ENCODE data around the gene SHTN1.

SHTN1 gene, protein sequence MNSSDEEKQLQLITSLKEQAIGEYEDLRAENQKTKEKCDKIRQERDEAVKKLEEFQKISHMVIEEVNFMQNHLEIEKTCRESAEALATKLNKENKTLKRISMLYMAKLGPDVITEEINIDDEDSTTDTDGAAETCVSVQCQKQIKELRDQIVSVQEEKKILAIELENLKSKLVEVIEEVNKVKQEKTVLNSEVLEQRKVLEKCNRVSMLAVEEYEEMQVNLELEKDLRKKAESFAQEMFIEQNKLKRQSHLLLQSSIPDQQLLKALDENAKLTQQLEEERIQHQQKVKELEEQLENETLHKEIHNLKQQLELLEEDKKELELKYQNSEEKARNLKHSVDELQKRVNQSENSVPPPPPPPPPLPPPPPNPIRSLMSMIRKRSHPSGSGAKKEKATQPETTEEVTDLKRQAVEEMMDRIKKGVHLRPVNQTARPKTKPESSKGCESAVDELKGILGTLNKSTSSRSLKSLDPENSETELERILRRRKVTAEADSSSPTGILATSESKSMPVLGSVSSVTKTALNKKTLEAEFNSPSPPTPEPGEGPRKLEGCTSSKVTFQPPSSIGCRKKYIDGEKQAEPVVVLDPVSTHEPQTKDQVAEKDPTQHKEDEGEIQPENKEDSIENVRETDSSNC

DNA sequence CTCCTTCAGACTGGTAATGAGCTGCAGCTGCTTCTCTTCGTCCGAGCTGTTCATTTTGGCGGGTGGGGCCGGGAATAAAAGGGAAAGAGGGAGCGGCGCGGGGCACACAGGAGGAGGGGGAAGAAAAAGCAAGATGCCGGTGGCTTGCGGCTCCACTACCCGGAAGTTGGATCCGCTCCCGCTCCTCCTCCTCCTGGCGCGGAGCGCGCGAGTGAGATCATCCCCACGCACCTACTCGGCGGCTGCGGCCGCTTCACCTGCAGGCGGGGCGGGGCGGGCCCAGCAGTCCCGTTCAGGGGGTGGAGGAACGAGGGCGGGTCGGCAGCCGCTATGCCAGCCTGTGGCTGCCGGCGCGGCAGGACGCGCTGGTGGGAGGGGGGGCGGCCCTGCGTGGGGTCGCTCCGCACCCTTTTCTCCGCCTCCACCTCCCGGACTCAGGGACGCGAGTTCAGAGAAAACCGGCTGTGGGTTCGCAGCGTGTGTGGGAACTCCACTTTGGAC, at the start of gene SHTN1:
Gene SHTN1 (minus strand): TSS at position 162 of the 501 bp plus-strand sequence. CDS start 108 bp downstream, at position 54.
- DNase-seq (ENCODE audit: low read depth in 2 of 2) = peak; percentile 8 to 39

- no peak for DNase-seq (ENCODE audit: low read depth in 2 of 2)
These were observed 48.5 kb upstream of the SHTN1 start for GRCh38 chr10:117053482-117053881.

DNA sequence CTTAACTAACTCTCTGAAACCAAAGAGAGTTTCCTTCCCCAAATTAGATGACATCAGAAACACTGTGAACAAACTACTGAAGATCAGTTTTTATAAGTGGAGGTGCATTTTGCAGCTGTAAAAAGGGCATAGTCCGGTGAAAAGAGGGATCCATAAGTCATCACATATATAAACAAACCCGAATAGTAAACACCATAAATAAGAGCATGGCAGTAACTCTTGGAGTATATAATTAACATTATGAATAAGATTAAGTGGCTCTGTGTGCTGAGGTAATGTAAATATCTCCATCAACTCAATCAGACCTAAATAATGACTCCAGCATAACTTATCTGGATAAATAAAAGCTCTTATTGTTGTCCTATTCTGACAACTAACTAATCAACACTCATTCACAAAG, 43.0 kb upstream of the SHTN1 start:
- no peak for DNase-seq (ENCODE audit: low read depth in 2 of 2)

DNA sequence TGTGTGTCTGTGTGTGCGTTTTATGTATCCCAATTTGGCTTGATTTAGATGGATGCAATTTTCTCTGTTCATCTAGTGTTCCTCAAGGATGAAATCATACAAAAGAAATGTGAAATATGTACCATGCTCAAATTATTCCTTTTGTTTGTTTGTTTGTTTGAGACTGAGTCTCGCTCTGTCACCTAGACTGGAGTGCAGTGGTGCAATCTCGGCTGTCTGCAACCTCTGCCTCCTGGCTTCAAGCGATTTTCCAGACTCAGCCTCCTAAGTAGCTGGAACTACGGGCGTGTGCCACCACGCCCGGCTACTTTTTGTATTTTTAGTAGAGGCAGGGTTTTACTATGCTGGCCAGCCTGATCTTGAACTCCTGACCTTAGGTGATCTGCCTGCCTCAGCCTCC, 11.3 kb upstream of the SHTN1 start:
- DNase-seq (ENCODE audit: low read depth in 2 of 2) = no peak

DNA sequence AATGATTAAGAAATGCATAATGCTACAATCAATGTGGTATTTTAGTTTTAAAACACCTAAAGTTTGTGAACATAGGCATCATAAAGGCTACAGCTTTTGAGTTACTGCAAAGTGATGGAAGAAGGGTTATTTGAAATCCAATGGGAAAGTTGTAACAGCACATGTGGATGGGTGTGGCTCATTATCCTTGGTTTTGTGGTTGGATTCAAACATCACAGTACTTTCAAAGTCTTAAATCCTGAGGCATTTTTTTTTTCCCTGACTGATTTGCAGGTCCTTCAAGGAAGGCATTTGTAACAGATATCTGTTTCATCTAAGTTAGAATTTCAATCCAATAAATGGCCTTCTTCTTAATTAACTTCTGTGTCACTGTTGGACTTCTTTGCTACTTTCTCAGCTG, 9.8 kb upstream of the SHTN1 start:
- DNase-seq (ENCODE audit: low read depth in 2 of 2) = no peak

DNA sequence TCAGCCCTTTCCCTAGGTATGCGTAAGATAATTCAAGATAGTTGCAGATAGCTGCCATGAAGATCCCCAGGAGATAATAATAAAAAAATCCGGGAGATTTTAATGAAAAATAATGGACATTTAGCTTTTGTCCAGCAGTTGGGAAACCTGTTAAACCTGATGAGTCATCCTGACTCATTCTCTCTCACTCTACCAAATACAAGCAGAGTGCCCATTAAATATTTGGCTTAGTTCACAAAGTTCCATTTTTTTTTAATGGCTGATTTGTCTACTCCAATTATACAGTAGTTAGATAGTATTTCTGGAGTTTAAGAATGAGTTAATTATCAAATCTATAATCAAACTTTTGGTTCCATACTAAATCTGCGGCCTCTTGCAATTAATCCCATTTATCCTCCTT, 2.1 kb upstream of the SHTN1 start:
- no peak for DNase-seq (ENCODE audit: low read depth in 2 of 2)

- DNase-seq (ENCODE audit: low read depth in 2 of 2) = no peak
These were observed 604 bp upstream of the SHTN1 start for GRCh38 chr10:117005527-117006055.

DNA sequence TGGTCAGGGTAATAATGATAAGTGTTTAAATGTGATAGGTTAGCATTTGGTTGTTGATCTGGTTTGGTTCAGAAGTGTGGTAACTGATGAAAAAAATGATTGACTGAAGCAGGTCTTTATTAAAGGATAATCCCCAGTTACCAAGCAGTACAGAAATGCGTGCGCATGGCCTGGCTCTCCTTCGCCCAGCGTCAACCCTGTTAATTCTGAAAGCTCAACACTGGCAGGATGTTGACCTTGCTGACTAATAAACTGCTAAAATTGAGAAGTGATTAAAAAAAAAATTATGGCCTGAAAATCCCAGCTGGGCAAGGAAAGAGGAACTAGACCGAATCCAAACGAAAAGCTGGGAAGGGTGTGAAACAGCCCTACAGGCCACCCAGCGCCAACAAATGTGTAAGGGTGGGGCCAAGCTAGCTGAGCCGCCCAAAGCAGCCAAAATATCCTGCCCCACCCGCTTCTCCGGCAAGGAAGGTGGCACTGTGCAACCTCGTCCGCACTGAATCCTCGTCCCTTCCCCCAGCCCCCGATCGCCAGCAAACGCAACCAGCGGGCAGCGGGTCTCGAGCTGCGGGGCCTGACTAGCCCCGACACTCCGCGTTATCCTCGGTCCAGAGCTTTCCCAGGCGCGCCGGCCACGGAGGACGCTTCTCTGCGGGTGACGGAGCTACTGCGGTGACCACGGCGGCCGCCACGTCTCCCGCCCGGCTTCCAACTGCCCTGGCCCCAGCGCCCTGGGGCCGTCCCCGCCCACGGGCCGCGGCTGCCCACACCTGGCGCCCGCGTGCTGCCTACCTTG, 561 bp downstream of the SHTN1 start:
- DNase-seq (ENCODE audit: low read depth in 2 of 2) = no peak

GRCh38 chr10:117003336-117003735, 1.7 kb downstream of the SHTN1 start:
- no peak for DNase-seq (ENCODE audit: low read depth in 2 of 2)

DNA sequence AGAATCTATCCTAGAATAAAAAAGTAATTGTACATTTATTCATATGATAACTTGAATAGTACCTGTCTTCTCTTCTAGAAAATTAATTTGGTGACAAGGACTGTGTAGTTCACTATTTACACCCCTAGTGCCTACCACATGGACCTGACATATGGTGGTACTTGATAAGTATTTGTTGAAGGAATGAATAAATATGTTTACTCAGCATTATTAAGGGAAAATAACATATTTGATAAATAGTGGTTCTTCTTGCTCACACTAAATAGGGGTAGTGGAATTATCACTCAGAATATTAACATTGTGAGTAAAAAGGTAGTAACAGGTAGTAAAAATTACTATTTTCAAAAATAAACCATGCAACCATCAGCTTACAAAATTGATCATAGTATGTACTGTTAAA, 2.8 kb downstream of the SHTN1 start:
- no peak for DNase-seq (ENCODE audit: low read depth in 2 of 2)

DNA sequence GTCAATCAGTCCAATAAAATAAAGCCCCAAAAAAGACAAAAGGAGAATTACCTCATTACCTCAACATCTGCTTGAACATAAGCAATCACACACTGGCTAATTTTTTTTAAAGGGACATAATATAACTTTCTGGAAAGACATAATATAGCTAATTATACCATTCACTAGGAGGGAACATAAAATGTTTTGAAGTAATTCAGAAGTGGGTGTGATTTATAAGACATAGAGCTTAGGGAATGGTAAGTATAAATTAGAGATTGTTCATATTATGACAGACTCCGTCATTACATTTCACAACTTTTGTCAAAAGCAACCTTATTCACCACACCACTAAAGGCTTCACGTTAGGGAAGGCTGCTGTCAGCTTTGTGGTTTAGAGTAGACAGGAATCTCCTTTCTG, 3.8 kb downstream of the SHTN1 start:
- DNase-seq (ENCODE audit: low read depth in 2 of 2) = no peak

GRCh38 chr10:117000580-117000979, 4.4 kb downstream of the SHTN1 start:
- no peak for DNase-seq (ENCODE audit: low read depth in 2 of 2)

DNA sequence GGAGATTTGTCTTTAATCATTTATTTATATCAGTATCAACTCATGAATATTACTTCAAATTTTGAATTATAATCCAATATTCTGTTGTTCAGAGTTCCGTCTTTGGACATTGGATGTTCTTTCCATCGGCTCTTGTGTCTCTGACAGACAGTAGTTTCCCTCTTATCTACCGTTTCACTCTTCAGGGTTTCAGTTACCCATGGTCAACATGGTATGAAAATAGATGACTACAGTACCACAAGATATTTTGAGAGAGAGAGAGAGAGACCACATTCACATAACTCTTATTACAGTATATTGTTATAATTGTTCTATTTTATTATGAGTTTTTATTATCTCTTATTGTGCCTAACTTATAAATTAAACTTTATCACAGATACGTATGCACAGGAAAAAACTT, 6.8 kb downstream of the SHTN1 start:
- no peak for DNase-seq (ENCODE audit: low read depth in 2 of 2)

GRCh38 chr10:116997015-116997414, 8.0 kb downstream of the SHTN1 start:
- DNase-seq (ENCODE audit: low read depth in 2 of 2) = no peak

- DNase-seq (ENCODE audit: low read depth in 2 of 2) = no peak
These were observed 9.3 kb downstream of the SHTN1 start for GRCh38 chr10:116995648-116996047.

DNA sequence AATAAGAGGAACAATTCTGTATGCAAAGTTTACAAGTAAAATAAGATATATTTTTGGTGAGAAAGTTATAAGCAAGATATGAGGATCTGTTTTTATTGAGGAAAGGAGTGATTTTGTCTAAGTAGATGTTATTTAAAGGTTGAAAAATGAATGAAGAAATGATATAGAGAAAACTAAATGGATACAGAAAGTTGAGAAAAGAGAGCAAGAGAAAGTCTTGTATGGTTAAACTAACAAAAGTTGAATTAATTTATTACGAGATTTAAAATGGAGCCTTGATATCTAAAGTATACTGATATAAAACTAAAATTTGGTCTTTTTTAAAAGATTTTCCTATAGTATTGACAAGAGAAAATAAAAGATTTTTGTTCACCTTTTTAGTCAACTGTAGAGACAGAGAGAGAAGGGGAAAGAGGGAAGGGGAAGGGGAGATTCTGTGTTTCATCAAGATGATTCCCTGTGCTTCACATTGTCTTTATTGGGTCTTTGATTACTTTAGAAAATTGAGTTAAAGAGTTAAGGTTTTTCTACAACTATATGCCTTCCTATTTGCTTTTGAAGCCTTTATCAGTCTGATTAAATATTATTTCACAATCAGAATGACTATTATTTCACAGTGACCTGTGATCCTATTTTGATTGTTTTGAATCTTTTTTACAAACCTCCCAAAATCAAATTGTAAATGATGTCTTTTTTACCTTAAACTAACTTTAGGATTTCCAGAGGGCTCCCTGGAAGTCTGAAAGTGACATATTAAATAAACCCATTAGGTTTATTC, 10.7 kb downstream of the SHTN1 start:
- no peak for DNase-seq (ENCODE audit: low read depth in 2 of 2)

DNA sequence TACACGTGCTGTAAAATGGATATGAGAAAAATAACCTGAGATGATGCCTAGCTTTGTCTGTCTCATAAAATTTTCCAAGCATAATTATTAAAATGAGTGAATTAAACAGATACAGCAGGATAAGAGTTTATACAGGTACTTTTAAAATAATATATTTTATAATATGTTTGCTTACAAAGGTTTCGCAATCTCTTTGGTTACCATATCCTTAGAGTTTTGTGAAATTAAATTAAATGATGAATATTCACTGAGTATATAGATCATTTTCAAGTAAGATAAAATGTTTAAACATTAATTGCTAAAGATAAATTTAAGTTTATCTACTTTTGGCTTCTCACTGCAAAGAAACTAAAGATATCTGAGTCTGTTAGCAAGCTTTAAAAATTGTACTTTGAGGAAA, 11.4 kb downstream of the SHTN1 start:
- no peak for DNase-seq (ENCODE audit: low read depth in 2 of 2)

GRCh38 chr10:116992183-116992582, 12.8 kb downstream of the SHTN1 start:
- no peak for DNase-seq (ENCODE audit: low read depth in 2 of 2)

DNA sequence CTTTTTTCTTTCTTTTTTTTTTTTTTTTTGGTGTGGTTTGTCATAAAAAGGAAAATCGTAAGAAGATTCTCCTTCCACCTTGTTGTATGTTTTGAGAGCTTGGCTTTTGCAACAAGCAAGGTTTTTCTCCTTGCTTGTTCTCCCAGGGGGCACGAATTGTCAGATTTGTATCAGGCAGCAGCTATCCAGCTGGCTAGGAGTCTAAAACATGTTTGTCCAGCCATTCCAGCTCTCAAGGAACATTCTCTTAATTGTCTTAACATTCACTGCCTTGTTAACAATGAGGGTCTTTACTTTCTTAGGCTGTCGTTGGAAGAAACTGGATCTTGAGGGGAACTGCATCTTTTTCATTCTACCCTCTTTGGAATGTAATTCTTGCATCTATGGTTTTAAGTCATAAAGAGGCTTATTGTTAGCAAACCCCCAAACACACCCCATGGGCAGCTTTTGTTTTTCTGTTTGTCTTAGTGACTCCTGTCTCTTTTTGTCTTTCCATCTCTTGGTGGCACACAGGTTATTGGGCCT, 14.6 kb downstream of the SHTN1 start:
- no peak for DNase-seq (ENCODE audit: low read depth in 2 of 2)

GRCh38 chr10:116989439-116989838, 15.5 kb downstream of the SHTN1 start:
- no peak for DNase-seq (ENCODE audit: low read depth in 2 of 2)

DNA sequence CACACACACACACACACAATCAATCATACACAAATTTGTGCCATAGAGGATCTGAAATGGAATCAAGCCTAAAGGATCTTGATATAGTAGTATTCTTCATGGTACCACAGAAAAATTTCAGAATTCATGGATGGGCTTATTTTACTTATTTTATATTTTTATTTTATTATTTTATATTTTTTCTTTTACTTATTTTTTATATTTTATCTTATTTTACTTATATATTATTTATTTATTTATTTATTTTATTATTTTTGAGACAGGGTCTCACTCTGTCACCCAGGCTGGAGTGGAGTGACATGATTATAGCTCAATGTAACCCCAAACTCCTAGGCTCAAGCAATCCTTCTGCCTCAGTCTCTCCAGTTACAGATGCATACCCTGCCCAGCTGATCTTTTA, 16.7 kb downstream of the SHTN1 start:
- DNase-seq (ENCODE audit: low read depth in 2 of 2) = no peak

Data from stimulated activated CD4-positive, alpha-beta T cell treated with anti-CD3 and anti-CD28 coated beads, Interleukin-12 subunit alpha, Interleukin-12 subunit beta, amount 100 ng/mL, for 24 hours (primary cell).